ENCODE data around the gene SUN3.
"Not testable (repeated sequence)": the region's sequence is repeated elsewhere in the genome, so short reads cannot be mapped to it uniquely, and the experiment has no call there.

Gene SUN3

DNA sequence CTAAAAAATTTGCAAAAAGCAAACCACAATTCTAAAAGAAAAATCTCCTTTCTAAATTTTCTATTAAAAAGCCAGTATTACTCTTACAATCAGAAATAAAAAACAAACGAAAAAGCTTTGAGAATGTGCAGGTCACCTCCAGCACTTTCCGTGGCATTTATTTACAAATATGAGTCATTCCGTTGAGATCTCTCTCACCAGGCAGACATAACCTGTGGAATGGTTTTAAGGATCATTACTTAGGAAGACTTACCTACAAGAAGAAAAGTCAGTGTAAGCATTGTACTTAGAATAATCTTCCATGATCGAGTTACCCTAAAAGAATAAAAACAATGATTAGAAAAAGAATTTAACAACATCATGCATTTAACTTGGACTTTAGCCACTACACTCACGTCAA lies 3.3 kb downstream of the SUN3 start:
- DNase-seq, result no peak

DNA sequence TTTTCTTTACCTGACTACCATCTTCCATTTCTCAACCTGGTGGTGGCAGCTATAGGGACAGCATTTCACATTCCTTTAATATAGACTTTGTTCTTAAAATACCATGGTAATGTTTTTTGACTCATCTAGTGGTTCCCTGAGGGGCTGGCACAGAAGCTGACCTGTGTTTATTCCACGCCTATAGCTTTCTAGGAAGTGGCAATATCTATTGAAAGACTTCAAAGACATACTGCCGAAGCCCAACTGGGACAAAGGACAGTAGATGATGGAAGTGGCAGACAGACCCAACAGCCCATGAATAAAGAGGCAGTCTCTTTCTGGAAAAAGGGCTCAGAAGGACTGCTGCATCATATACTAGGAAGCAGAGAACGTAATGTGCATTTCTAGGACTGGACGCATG lies 11.2 kb downstream of the SUN3 start:
- no peak for DNase-seq

DNA sequence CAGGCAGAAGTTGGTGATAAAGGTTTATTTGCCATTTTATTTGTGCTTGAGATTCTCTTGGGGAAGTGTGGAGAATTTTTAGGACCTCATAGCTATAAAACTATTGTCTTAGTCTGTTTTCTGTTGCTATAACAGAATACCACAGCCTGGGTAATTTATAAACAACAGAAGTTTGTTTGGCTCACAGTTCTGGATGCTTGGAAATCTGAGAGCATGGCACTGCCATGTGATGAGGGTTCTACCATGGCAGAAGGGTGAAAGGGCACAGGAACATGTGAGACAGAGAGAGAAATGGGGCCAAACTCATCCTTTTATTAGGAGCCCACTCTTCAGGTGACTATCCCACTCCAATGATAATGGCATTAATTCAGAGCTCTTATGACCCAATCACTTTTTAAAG lies 12.3 kb downstream of the SUN3 start:
- DNase-seq, result no peak

DNA sequence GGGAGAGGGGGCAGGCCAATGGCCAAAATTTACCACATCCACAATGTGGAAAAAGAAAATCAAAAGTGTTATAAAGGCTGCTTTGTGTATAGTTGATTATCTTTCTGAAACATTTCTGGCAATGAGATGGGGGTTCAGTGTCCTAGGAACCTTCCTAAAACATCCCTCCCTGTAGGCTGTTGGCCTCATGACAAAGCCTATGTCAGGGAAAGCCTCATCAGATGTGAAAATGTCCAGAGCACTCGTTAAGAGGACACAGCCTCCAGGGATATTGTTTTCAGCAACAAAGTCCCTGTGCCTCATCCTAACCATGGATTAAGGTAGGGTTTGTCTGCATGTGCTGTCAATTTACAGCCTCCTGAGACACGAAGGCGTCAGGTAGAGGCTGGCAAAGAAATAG lies 17.0 kb downstream of the SUN3 start:
- DNase-seq, result no peak

DNA sequence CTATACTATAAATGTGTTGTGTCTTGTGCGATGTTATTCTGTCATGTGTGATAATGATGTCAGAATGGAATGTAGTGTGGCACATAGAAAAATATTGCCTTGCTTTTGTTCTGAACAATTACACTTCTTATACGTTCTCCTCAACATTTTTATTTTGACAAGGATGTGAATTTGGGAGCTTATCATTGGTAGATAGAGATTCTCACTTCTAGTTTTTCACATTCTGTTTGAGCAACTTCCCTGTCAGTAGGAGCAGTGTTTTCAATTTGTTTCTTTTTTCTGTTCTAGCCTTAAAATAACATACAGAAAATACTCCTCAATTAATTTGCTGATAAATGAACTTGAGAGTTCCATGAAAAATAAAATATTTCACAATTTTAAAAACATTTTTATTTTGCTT lies 17.6 kb downstream of the SUN3 start:
- no peak for DNase-seq

DNA sequence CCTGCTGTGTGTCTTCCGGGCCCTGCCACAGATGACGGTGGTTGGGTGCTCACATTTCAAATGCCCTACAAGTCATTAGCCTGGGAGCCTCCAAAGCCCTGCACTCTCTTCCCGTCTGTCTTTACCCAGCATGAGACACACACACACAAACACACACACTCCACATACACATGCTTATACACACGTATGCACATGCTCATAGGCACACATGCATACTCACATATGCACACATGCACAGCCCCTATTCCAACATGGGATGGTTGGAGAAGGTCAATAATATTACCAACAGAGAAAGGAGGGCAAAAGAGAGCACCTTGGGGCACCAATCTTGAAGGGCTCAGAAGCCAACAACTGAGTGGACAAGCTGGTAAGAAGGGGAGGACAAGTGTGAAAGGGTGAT lies 19.0 kb downstream of the SUN3 start:
- DNase-seq, result no peak

DNA sequence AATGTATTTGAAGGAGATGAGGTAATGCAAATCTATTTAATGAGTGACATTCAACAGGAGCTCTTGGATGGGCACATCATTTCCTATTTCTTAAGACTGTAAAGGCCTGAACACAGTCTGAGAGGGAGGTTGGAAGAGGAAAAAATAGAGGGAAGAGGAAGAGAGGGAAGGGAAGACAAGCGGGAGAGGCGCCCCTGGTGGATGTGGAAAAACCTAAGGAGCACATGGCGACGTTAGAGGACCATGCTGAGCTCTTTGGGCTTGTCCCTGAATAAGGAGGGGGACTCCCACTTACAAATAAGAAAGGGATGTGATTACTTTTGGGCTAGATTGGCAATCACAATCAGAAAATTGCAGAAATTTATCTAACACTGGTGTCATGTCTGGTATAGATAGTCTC lies 19.6 kb downstream of the SUN3 start:
- DNase-seq, result no peak

DNA sequence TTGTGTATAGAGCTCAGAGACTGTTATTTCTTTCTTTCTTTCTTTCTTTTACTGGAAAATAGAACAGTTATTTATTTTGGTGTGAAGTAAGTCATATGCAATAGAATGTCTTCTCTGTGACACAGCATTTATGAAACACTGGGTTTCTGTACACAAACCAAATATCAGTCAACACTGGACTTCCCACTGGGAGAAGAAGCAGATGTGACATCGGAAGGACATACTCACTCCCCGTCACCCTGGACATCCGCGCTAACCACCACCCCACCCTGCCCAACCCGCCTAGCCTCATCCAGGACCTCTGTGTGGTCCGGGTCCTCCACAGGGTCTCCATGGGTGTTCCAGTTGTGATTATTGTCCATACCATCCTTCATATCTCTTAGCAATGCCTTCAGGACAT lies 22.0 kb downstream of the SUN3 start:
- no peak for DNase-seq

DNA sequence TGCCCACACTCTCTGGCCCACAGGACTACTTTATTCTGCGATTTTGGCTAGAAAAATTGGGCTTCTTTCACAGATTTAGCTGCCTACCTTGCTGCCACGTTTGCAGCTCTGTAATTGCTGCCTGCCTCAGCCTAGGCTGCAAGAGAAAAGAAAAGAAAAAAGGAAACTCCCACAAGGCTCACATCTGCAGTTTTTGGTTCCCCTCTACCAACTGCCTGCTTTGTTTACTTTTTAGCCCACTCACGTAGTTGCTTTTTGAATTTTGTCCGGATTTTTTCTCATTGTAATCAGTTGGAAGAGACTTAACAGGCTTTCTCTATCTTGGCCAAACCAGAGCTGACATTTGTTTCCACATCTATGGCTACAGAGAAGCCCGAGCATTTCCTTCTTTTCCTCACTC lies 24.3 kb downstream of the SUN3 start:
- DNase-seq, result no peak

DNA sequence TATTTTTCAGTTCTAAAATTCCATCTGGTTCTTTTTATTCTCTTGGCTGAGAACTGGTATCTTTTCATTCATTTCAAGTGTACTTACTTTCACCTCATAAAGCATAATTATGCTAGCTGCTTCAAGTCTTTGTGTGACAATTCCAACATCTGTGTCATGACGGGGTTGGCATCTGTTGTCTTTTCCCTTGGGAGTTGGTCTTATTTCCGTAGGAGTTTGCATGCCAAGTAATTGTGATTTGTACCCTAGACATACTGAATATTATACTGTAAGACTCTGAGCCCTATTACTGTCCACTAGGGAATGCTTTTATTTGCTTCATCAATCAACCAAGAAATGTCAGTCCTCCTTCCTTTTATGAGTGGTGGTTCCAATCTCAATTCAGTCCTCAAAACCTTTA lies 24.9 kb downstream of the SUN3 start:
- peak; percentile 9 for DNase-seq

DNA sequence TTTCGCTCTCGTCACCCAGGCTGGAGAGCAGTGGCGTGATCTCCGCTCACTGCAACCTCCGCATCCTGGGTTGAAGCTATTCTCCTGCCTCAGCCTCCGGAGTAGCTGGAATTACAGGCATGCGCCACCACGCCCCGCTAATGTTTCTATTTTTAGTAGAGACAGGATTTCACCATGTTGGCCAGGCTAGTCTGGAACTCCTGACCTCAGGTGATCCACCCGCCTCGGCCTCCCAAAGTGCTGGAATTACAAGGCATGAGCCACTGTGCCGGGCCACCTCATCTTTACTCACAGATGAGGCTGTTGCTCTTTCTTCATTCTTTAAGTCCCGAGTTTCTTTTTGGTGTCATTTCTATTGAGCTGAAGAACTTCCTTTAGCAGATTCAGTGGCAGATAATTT lies 28.7 kb downstream of the SUN3 start:
- not testable (repeated sequence) for DNase-seq

DNA sequence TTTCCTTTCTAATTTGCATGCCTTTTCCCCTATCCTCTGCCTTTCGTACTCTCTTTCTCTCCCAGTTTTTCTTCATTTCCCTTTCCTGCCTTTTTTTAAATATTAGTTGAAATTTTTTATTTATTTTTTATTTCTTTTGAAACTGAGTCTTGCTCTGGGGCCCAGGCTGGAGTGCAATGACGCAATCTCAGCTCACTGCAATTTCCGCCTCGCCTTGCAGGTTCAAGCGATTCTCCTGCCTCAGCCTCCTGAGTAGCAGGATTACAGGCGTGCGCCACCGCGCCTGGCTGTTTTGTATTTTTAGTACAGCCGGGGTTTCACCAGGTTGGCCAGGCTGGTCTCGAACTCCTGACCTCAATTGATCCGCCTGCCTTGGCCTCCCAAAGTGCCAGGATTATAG lies 29.5 kb downstream of the SUN3 start:
- DNase-seq, result no peak

DNA sequence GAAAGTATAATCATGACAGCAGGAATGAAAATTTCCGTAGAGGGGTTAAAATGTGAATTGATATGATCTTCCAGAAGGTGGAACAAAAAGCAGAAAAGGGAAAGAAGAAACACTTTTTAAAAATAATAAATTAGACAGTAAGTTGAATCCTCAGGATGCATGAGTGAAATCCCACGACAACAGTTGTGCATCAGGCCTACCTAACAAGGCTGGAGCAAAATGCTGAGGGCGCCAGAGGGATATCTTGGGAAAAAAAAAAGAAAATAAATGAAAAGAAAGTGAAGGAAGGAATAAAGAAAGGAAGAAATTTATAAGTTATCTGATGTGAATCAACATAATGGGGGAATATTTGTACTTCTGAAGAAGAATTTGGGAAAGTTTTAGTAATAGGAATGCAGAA lies 36.5 kb downstream of the SUN3 start:
- DNase-seq, result no peak

DNA sequence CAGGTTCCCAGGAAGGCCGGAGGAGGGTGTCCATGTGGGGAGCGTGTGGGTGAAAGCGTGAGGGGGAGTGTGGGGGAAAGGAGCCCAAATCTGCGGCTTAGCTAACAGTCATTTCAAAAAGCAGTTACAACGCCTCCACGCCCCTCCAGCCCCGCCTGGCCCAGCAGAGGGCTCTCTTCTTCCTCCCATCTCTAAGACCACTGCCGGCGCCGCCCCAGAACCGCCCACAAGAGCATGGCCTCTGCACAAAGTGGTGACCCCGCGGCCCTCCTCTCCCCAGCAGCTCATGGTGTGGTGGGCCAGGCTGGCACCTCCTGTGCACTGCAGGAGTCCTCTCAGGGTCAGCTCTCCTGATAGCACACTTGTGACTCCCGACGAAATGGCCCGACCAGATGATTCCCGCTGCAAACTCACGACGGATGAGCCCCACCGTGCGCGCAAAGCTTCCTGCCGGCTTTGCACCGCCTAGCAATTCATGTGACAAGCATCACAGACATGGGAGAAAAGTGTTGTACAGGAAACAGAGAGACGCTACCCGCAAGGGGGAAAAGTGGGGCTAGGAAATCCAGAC lies 37.1 kb downstream of the SUN3 start:
- peak; percentile 35 for DNase-seq

DNA sequence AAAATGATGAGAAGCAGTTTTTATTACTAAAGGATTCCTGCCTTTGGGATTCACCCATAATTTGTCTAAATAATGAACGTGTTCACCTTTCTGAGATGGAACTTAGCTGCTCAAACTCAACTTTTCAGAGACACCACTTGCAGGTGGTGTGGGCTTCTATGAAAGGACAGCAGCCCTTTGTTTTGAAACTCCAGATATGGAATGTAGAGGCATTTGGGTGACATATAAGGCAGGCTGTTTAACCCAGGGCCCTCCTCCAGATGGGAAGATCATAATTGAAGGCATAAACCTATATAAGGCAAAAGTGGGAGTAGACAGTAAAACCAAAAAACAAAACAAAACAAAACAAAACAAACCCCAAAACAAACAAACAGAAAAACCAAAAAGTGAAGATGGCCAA lies 37.6 kb downstream of the SUN3 start:
- DNase-seq, result no peak

DNA sequence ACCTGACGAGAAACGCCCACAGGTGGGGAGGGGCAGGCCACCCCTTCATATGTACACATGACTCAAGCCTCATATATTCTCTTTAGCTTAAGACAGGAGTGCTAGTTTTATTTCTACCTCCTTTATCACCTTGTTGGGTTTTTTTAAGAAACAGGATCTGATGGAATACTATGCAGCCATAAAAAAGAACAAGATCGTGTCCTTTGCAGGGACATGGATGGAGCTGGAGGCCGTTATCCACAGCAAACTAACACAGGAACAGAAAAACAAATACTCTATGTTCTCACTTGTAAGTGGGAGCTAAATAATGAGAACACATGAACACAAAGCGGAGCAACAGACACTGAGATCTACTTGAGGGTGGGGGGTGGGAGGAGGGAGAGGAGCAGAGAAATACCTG lies 38.3 kb downstream of the SUN3 start:
- DNase-seq, result no peak

DNA sequence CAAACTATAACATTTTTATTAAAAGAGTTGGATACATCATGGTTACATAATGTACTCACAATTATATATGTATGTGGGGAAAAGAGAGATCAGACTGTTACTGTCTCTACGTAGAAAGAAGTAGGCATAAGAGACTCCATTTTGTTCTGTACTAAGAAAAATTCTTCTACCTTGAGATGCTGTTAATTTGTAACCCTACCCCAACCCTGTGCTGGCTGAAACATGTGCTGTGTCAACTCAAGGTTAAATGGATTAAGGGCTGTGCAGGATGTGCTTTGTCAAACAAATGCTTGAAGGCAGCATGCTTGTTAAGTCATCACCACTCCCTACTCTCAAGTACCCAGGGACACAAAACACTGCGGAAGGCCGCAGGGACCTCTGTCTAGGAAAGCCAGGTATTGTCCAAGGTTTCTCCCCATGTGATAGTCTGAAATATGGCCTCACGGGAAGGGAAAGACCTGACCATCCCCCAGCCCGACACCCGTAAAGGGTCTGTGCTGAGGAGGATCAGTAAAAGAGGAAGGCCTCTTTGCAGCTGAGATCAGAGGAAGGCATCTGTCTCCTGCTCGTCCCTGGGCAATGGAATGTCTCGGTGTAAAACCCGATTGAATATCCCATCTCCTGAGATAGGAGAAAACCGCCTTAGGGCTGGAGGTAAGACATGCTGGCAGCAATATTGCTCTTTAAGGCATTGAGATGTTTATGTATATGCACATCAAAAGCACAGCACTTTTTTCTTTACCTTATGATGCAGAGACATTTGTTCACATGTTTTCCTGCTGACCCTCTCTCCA lies 39.1 kb downstream of the SUN3 start:
- DNase-seq, result not testable (repeated sequence)

DNA sequence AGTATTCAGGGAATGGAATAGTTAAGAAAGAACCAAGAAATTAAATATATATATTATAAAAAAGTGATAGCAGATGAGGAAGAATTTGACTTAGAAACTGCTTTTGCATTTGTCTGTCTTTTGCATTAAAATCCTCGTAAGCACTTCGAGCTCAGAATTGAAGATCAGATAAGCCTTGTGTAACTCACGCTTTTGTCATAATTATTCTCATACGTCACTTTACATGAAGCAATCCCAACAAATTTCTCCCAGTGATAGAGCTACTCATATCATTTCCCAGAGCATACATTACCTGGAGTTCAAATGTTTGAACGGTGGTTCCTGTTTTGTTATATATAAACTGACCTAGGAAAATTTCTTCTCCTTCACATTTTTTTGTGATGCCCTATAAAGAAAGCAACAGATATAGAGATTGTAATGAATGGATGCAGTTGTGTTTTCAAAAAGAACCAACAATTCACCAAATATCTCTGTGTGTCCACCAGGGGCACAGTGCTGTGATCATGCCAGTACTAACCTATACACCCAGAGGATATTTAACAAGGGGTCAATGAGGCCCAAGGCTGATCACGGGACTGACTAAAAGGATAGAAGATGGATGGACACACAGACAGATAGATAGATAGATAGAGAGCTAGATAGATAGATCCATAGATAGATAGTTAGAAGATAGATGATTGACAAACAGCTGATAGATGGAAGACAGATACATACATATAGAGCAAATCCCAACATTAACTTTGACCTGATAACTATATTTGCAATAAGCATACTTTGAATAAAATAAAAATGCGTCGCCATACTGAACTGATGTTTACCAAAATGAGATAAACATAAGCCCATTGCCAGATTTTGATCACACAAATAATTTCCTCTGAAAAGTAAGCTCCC lies 40.2 kb downstream of the SUN3 start:
- no peak for DNase-seq

DNA sequence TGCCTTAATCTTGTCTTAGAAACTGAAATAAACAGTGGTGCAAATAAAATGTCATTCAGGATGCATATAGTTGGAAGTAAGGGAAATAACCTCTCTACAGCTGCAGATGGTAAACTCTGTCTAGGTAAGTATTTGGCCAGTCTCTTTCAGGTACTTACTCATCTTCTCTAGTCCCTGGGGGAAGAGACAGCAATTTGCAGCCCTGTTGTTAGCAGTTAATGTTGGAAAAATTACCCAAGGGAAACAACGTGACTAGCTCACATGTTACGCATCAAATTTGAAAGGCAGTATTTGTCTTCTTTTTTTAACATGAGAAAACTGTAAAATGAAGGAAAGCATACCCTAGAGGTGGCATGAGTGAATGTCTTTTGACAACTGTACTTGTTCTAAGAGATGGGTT lies 46.3 kb downstream of the SUN3 start:
- no peak for DNase-seq

DNA sequence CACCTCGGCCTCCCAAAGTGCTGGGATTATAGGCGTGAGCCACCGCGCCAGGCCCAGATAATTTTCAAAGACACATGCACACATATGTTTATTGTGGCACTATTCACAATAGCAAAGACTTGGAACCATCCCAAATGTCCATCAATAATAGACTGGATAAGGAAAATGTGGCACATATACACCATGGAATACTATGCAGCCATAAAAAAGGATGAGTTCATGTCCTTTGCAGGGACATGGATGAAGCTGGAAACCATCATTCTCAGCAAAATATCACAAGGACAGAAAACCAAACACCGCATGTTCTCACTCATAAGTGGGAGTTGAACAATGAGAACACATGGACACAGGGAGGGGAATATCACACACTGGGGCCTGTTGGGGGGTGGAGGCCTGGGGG lies 48.3 kb downstream of the SUN3 start:
- not testable (repeated sequence) for DNase-seq

DNA sequence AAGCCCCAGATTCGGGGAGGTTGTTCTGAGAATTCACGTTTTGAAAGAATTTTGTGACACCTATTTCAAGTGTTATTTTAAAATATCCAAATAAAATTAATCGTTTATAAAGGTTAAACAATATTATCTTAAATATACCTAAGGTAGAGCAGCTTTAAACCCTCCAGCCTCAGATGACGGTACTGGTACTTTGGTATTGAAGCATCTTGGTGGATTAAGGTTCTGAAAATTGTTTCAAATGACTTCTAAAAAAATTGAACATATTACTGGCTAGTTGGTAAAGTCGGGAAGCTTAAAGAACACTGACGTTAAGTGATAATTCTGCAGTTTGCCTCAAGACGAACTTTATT lies 49.1 kb downstream of the SUN3 start:
- no peak for DNase-seq

DNA sequence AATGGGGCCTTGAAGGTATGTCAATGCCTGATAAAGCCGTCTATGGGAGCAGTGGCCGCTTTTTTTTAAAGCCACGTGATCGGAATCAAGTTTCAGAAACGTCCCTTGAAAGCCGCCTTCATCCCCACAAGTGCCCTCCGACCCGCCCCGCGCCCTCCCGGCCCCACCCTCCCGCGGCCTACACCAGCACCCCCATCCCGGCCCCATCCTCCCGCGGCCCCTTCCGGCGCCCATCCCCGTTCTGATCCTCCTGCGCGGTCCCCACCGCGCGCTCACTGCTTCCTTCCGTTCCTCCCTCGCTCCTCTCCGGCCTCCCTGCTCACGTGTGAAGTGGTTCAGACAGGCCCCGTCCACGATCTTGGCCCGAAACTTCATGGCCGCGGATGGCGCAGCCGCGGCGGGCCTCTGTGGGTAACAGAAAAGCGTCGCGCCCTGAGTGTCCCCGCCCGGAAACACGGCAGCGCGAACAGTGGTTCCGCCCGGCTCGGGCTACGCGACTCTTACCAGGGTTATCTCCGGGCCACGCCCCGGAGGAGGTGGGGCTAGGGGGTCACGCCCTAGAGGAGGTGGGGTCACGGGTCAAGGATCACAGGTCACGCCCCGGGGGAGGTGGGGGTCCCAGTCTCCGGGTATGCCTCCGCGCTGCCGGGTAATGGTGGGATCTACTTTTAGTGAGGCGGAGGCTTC lies 49.6 kb downstream of the SUN3 start, which contains the start of gene HUS1:
Gene HUS1, minus strand, starts transcription at position 471 of the 687 bp plus-strand sequence. Its CDS starts 96 bp downstream, at position 375.
- DNase-seq, result peak; percentile 83

DNA sequence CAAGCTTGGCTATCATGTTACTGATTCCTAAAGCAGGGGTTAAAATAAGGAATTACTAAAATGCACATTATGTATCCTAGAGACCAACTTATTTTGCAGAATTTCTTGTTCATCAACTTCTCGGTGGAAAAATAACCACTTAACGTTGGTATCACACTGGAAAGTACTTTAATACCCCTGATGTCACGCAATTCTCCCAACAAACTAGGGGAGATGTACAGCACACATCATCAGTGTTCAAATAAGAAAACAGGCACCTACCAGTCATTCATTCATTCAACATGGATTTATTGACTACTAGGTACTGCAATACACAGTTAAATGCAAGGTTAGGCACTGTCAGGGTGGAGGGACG lies 50.1 kb downstream of the SUN3 start:
- DNase-seq, result no peak

Measured in NCI-H1105 (cell line).